Hepatocyte (in vitro differentiated cells): ENCODE measurements around the gene SLIT1. TPM values are rescaled to one million over a fixed set of nuclear protein-coding genes. Genes with fewer than 3 reads are reported as not detected.

Experiments used
- DNase-seq: peaks from one replicate; pipeline ENCODE4 v3.0.0-alpha.2; 2016; ENCODE audit warnings: low spot score
- H2AFZ ChIP-seq: fragments of 200-600 bp; sonication (generic); 2 replicates; pipeline ENCODE4 v1.6.0; 2016; ENCODE audit warnings: antibody characterized with exemption, mild to moderate bottlenecking
- H3K27ac ChIP-seq: fragments of 200-600 bp; sonication (generic); 2 replicates; pipeline ENCODE4 v1.5.1; 2016; ENCODE audit warnings: mild to moderate bottlenecking
- H3K27me3 ChIP-seq: fragments of 200-600 bp; sonication (generic); 2 replicates; pipeline ENCODE4 v1.6.1; 2016
- H3K36me3 ChIP-seq: fragments of 200-600 bp; sonication (generic); replicated peaks from 2 replicates; pipeline ENCODE4 v1.5.1; 2016; ENCODE audit warnings: low read depth; ENCODE audit not compliant: insufficient read depth
- H3K4me1 ChIP-seq: fragments of 200-600 bp; sonication (generic); 2 replicates; pipeline ENCODE4 v1.5.1; 2016; ENCODE audit warnings: mild to moderate bottlenecking, moderate library complexity; ENCODE audit not compliant: insufficient read depth
- H3K4me2 ChIP-seq: fragments of 200-600 bp; sonication (generic); 2 replicates; pipeline ENCODE4 v1.6.0; 2016
- H3K4me3 ChIP-seq: fragments of 200-600 bp; sonication (generic); 2 replicates; pipeline ENCODE4 v1.5.1; 2016; ENCODE audit warnings: mild to moderate bottlenecking
- H3K79me2 ChIP-seq: fragments of 200-600 bp; sonication (generic); 2 replicates; pipeline ENCODE4 v1.6.0; 2017; ENCODE audit warnings: mild to moderate bottlenecking
- H3K9me2 ChIP-seq: fragments of 200-600 bp; sonication (generic); replicated peaks from 2 replicates; pipeline ENCODE4 v1.6.0; 2017; ENCODE audit warnings: mild to moderate bottlenecking; ENCODE audit not compliant: insufficient read depth
- H3K9me3 ChIP-seq: fragments of 200-600 bp; sonication (generic); 2 replicates; pipeline ENCODE4 v1.5.1; 2016; ENCODE audit warnings: low read depth, mild to moderate bottlenecking
- H4K20me1 ChIP-seq: fragments of 200-600 bp; sonication (generic); 2 replicates; pipeline ENCODE4 v1.6.0; 2016; ENCODE audit warnings: mild to moderate bottlenecking; ENCODE audit not compliant: insufficient read depth, poor library complexity, severe bottlenecking
- CTCF ChIP-seq: fragments of 200-600 bp; sonication (generic); IDR thresholded peaks from 2 replicates; pipeline ENCODE4 v1.5.1; 2016; ENCODE audit warnings: antibody characterized with exemption, mild to moderate bottlenecking; ENCODE audit not compliant: poor library complexity
- EZH2 ChIP-seq: fragments of 200-600 bp; sonication (generic); IDR thresholded peaks from 2 replicates; pipeline ENCODE4 v1.6.1; 2016; ENCODE audit warnings: antibody characterized with exemption, mild to moderate bottlenecking, borderline replicate concordance
- EZH2phosphoT487 ChIP-seq: fragments of 200-600 bp; sonication (generic); IDR thresholded peaks from one replicate; pipeline ENCODE4 v1.6.1; 2018; ENCODE audit warnings: antibody characterized with exemption, mild to moderate bottlenecking, low read depth, moderate library complexity; ENCODE audit not compliant: unreplicated experiment, severe bottlenecking
- WGBS: methylation state at CpG from one replicate; pipeline ENCODE4 v1.1.6; 2016; ENCODE audit warnings: low lambda C conversion rate; ENCODE audit errors: missing lambda C conversion rate; 5-methylcytosine and 5-hydroxymethylcytosine counted together
- polyA plus RNA-seq: library from polyadenylated mRNA; unstranded; fragments of >200 nt; fragmentation: Nextera tagmentation; extraction: Ambion mirVana; gene quantifications from 2 replicates; pipeline ENCODE4 v1.2.1, GENCODE V29; 2016
- total RNA-seq: library from RNA; depleted of rRNA; stranded (reverse); fragments of >200 nt; gene quantifications from 2 replicates; pipeline ENCODE4 v1.2.3, GENCODE V29; 2014

Gene SLIT1
- total RNA-seq (0.12 and 0.47 TPM in 2 replicates), polyA plus RNA-seq (0.65 TPM in 1 of 2 replicates, not detected in the other)

GRCh38 chr10:97185326-97186058 is at the start of gene SLIT1:
SLIT1 (minus strand) TSS chr10:97185959; CDS start chr10:97185674, 285 bp downstream.
- peak within 1 kb of the TSS; percentile 91 for H3K4me2 ChIP-seq
- peaks cover 60% of the 10 kb centered on the region for H3K27me3 ChIP-seq
- H4K20me1 ChIP-seq = no peaks in the 10 kb centered on the region
- H3K79me2 ChIP-seq = no peaks in the 10 kb centered on the region
- peak; percentile 42 for DNase-seq
- no peaks in the 10 kb centered on the region for H3K9me3 ChIP-seq
- H3K9me2 ChIP-seq = no peaks in the 10 kb centered on the region
- H3K4me3 ChIP-seq = peak within 1 kb of the TSS; percentile 18
- peak; percentile 70 for TF ChIP-seq EZH2
- peak; percentile 5 for TF ChIP-seq CTCF
- no peak for TF ChIP-seq EZH2phosphoT487
- no peak within 1 kb of the TSS for H3K27ac ChIP-seq
- no peak within 1 kb of the TSS for H2AFZ ChIP-seq
- WGBS = 1% methylated on average over 60 of the region's 74 CpGs
- no peaks in the 10 kb centered on the region for H3K36me3 ChIP-seq
- H3K4me1 ChIP-seq = peaks cover 12% of the 10 kb centered on the region

GRCh38 chr10:97235353-97235752 is 49.6 kb upstream of the SLIT1 start:
- no peak overlapping the region for H2AFZ ChIP-seq
- no peaks in the 10 kb centered on the region for H3K9me3 ChIP-seq
- no peaks in the 10 kb centered on the region for H3K27me3 ChIP-seq
- no peak for TF ChIP-seq EZH2phosphoT487
- TF ChIP-seq EZH2 = no peak
- TF ChIP-seq CTCF = no peak
- WGBS = 96% methylated on average over 4 of the region's 4 CpGs
- H3K4me2 ChIP-seq = no peak overlapping the region
- no peak overlapping the region for H3K4me3 ChIP-seq
- no peaks in the 10 kb centered on the region for H3K9me2 ChIP-seq
- no peaks in the 10 kb centered on the region for H3K4me1 ChIP-seq
- no peak for DNase-seq
- no peaks in the 10 kb centered on the region for H4K20me1 ChIP-seq
- no peaks in the 10 kb centered on the region for H3K36me3 ChIP-seq
- no peak overlapping the region for H3K27ac ChIP-seq
- no peaks in the 10 kb centered on the region for H3K79me2 ChIP-seq

DNA sequence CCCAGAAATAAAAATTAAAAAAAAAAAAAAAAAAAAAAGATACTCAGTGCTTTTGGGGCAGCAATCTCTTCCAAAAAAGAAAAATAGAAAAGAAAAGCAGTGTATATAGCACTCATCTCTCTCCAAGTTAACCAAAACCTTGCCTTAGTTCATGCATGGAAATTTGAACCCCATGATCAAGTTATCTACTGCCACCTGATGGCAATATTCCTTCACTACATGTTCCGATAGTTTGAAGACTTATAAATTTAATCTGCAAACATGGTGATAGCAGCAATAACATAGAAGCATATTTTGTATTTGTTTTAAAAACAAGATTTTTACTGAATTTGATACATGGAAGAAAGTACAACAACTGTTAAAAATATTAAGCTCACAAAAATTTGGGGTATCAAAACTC is 48.6 kb upstream of the SLIT1 start:
- TF ChIP-seq EZH2 (no peak), CTCF (peak; percentile 67)
- H3K4me2 ChIP-seq = no peak overlapping the region
- no peaks in the 10 kb centered on the region for H3K36me3 ChIP-seq
- H3K9me3 ChIP-seq = no peaks in the 10 kb centered on the region
- no peaks in the 10 kb centered on the region for H3K4me1 ChIP-seq
- 60% methylated on average over 1 of the region's 1 CpG for WGBS
- no peaks in the 10 kb centered on the region for H3K27me3 ChIP-seq
- H4K20me1 ChIP-seq = no peaks in the 10 kb centered on the region
- H3K27ac ChIP-seq = no peak overlapping the region
- H3K9me2 ChIP-seq = no peaks in the 10 kb centered on the region
- no peak overlapping the region for H3K4me3 ChIP-seq
- no peaks in the 10 kb centered on the region for H3K79me2 ChIP-seq
- no peak overlapping the region for H2AFZ ChIP-seq
- peak; percentile 41 for DNase-seq
